Cardiac muscle cell (in vitro differentiated cells and primary cell): ENCODE measurements around the gene ZFYVE28. TPM values are rescaled to one million over a fixed set of nuclear protein-coding genes. Genes with fewer than 3 reads are reported as not detected.

Source experiments
- DNase-seq, 2 donors: peaks; one replicate each; pipeline versions ENCODE4 v3.0.0 to v3.0.0-alpha.2; 2010 to 2017; ENCODE audit warnings: low read depth in 1 of 2, low spot score in 1 of 2
- H3K27ac ChIP-seq: fragments of 200-600 bp; sonication (generic); 2 replicates; pipeline ENCODE4 v1.5.1; 2016
- H3K27me3 ChIP-seq: fragments of 200-600 bp; sonication (generic); 2 replicates; pipeline ENCODE4 v1.6.0; 2016; ENCODE audit warnings: control low read depth
- H3K36me3 ChIP-seq: fragments of 200-600 bp; sonication (generic); 2 replicates; pipeline ENCODE4 v1.5.1; 2016; ENCODE audit warnings: control low read depth
- H3K4me1 ChIP-seq: fragments of 200-600 bp; sonication (generic); 2 replicates; pipeline ENCODE4 v1.8.1; 2017; ENCODE audit warnings: low read depth, mild to moderate bottlenecking, mixed run types
- H3K4me3 ChIP-seq: fragments of 200-600 bp; sonication (generic); 2 replicates; pipeline ENCODE4 v1.5.1; 2016; ENCODE audit warnings: mild to moderate bottlenecking
- H3K9me3 ChIP-seq: fragments of 200-600 bp; sonication (generic); 2 replicates; pipeline ENCODE4 v1.5.1; 2017; ENCODE audit warnings: low read depth, mild to moderate bottlenecking, control low read depth
- CTCF ChIP-seq: IDR thresholded peaks from 2 replicates; pipeline ENCODE4 v1.5.1; 2012; ENCODE audit warnings: low read depth, mild to moderate bottlenecking, low read length
- polyA plus RNA-seq: library from polyadenylated mRNA; unstranded; fragments of >200 nt; fragmentation: Nextera tagmentation; extraction: Ambion mirVana; gene quantifications from 2 replicates; pipeline ENCODE4 v1.2.1, GENCODE V29; 2016
- total RNA-seq: library from RNA; depleted of rRNA; stranded (reverse); fragments of >200 nt; gene quantifications from 2 replicates; pipeline ENCODE4 v1.2.3, GENCODE V29; 2016

Gene ZFYVE28
- total and polyA plus RNA-seq, 2 experiments from 2014 or later: 1.3 to 4.0 TPM

GRCh38 chr4:2390146-2390545, 28.3 kb downstream of the ZFYVE28 start:
- peak in 1 of 2 donors; percentile 21 for DNase-seq
- Histone ChIP-seq H3K4me3 (no peak overlapping the region), H3K36me3 (no peaks in the 10 kb centered on the region), H3K27ac (no peak overlapping the region), H3K9me3 (no peaks in the 10 kb centered on the region), H3K27me3 (no peaks in the 10 kb centered on the region), H3K4me1 (peaks cover 4% of the 10 kb centered on the region)
- no peak for TF ChIP-seq CTCF

- peaks cover 4% of the 10 kb centered on the region for H3K4me1 ChIP-seq
These were observed 28.8 kb downstream of the ZFYVE28 start for GRCh38 chr4:2389691-2390090.

GRCh38 chr4:2388429-2389182, 29.8 kb downstream of the ZFYVE28 start:
- no peaks in the 10 kb centered on the region for H3K27me3 ChIP-seq
- no peak overlapping the region for H3K27ac ChIP-seq
- no peak for TF ChIP-seq CTCF
- peak in 1 of 2 donors; percentile 18 for DNase-seq
- no peaks in the 10 kb centered on the region for H3K9me3 ChIP-seq
- H3K4me3 ChIP-seq: no peak overlapping the region
- H3K4me1 ChIP-seq: peaks cover 8% of the 10 kb centered on the region
- no peaks in the 10 kb centered on the region for H3K36me3 ChIP-seq

More at GRCh38 chr4:2389691-2390090, 28.8 kb downstream of the ZFYVE28 start:
- Histone ChIP-seq H3K27ac (no peak overlapping the region), H3K27me3 (no peaks in the 10 kb centered on the region), H3K4me3 (no peak overlapping the region), H3K9me3 (no peaks in the 10 kb centered on the region), H3K36me3 (no peaks in the 10 kb centered on the region)
- no peak for TF ChIP-seq CTCF
- DNase-seq: no peak

GRCh38 chr4:2387829-2388228, 30.6 kb downstream of the ZFYVE28 start:
- H3K27ac ChIP-seq: no peak overlapping the region
- no peak overlapping the region for H3K4me3 ChIP-seq
- peaks cover 4% of the 10 kb centered on the region for H3K4me1 ChIP-seq
- no peak for TF ChIP-seq CTCF
- no peaks in the 10 kb centered on the region for H3K27me3 ChIP-seq
- H3K36me3 ChIP-seq: no peaks in the 10 kb centered on the region
- no peak for DNase-seq
- H3K9me3 ChIP-seq: no peaks in the 10 kb centered on the region

GRCh38 chr4:2387218-2387617, 31.2 kb downstream of the ZFYVE28 start:
- H3K4me3 ChIP-seq: no peak overlapping the region
- H3K27me3 ChIP-seq: no peaks in the 10 kb centered on the region
- TF ChIP-seq CTCF: no peak
- no peak overlapping the region for H3K27ac ChIP-seq
- H3K9me3 ChIP-seq: no peaks in the 10 kb centered on the region
- H3K4me1 ChIP-seq: peaks cover 4% of the 10 kb centered on the region
- no peak for DNase-seq
- no peaks in the 10 kb centered on the region for H3K36me3 ChIP-seq
